WTC11 (cell line): ENCODE data around the gene INS. TPM values are rescaled to one million over a fixed set of nuclear protein-coding genes. Genes with fewer than 3 reads are reported as not detected.

Experiments used
- ATAC-seq: fragments of 200-7000 bp; cut with Tn5 transposase; 2 replicates; pipeline ENCODE4 v1.10.0; 2021; ENCODE audit warnings: mild to moderate bottlenecking, moderate library complexity
- CTCF ChIA-PET: fragments of 300-600 bp; sonication (Branson Sonifier 250); formaldehyde crosslinking; loops from one replicate; lab custom pipeline; 2021; ENCODE audit warnings: antibody characterized with exemption; lab: Charles Lee
- POLR2A ChIA-PET: fragments of 350-600 bp; sonication (Branson Sonifier 250); formaldehyde crosslinking; loops from one replicate; lab custom pipeline; 2021; ENCODE audit warnings: antibody characterized with exemption; lab: Charles Lee
- DNase-seq: peaks from one replicate; pipeline ENCODE4 v3.0.0; 2021; ENCODE audit warnings: low spot score
- H3K27ac Mint-ChIP-seq: 2 replicates; pipeline ENCODE4 v1.8.0; 2021; ENCODE audit warnings: mixed read lengths
- H3K27me3 Mint-ChIP-seq: 2 replicates; pipeline ENCODE4 v1.8.0; 2021; ENCODE audit warnings: low read depth, mild to moderate bottlenecking, moderate library complexity, mixed read lengths
- H3K36me3 Mint-ChIP-seq: 2 replicates; pipeline ENCODE4 v1.8.0; 2021; ENCODE audit warnings: mixed read lengths
- H3K4me1 Mint-ChIP-seq: 2 replicates; pipeline ENCODE4 v1.8.0; 2022; ENCODE audit warnings: mixed read lengths
- H3K4me3 Mint-ChIP-seq: 2 replicates; pipeline ENCODE4 v1.8.0; 2021; ENCODE audit warnings: mild to moderate bottlenecking, moderate library complexity, mixed read lengths
- H3K9me3 Mint-ChIP-seq: 2 replicates; pipeline ENCODE4 v1.8.0; 2021; ENCODE audit warnings: mixed read lengths
- AFF4 ChIP-seq: sonication (generic); formaldehyde crosslinking; IDR thresholded peaks from 2 replicates; pipeline ENCODE4 v1.8.1; 2023; ENCODE audit warnings: mild to moderate bottlenecking, missing genetic modification reagents, borderline replicate concordance
- ATF2 ChIP-seq: sonication (generic); formaldehyde crosslinking; IDR thresholded peaks from 2 replicates; pipeline ENCODE4 v1.8.1; 2022; ENCODE audit warnings: low read depth, missing genetic modification reagents, borderline replicate concordance
- ATF3 ChIP-seq: sonication (generic); formaldehyde crosslinking; conservative IDR thresholded peaks from 2 replicates; pipeline ENCODE4 v1.8.1; 2022; ENCODE audit warnings: mild to moderate bottlenecking, missing genetic modification reagents
- ETV6 ChIP-seq: sonication (generic); formaldehyde crosslinking; IDR thresholded peaks from 2 replicates; pipeline ENCODE4 v1.8.1; 2022; ENCODE audit warnings: mild to moderate bottlenecking, missing genetic modification reagents
- IRF2 ChIP-seq: sonication (generic); formaldehyde crosslinking; IDR thresholded peaks from 2 replicates; pipeline ENCODE4 v1.8.0; 2022; ENCODE audit warnings: low read depth, missing genetic modification reagents, borderline replicate concordance
- JUN ChIP-seq: sonication (generic); formaldehyde crosslinking; IDR thresholded peaks from 2 replicates; pipeline ENCODE4 v1.8.0; 2023; ENCODE audit warnings: mild to moderate bottlenecking, missing genetic modification reagents
- KAT7 ChIP-seq: sonication (generic); formaldehyde crosslinking; IDR thresholded peaks from 2 replicates; pipeline ENCODE4 v1.8.1; 2023; ENCODE audit warnings: missing genetic modification reagents, mild to moderate bottlenecking, borderline replicate concordance
- MAX ChIP-seq: sonication (generic); formaldehyde crosslinking; IDR thresholded peaks from 2 replicates; pipeline ENCODE4 v1.8.0; 2022; ENCODE audit warnings: mild to moderate bottlenecking, missing genetic modification reagents
- MLX ChIP-seq: sonication (generic); formaldehyde crosslinking; IDR thresholded peaks from 2 replicates; pipeline ENCODE4 v1.8.1; 2023; ENCODE audit warnings: mild to moderate bottlenecking, missing genetic modification reagents, moderate library complexity
- MYBL2 ChIP-seq: sonication (generic); formaldehyde crosslinking; IDR thresholded peaks from 2 replicates; pipeline ENCODE4 v1.8.1; 2023; ENCODE audit warnings: mild to moderate bottlenecking, moderate library complexity, missing genetic modification reagents
- NFYB ChIP-seq: sonication (generic); formaldehyde crosslinking; conservative IDR thresholded peaks from 2 replicates; pipeline ENCODE4 v1.8.0; 2022; ENCODE audit warnings: low read depth, missing genetic modification reagents
- OVOL2 ChIP-seq: fragments of 250-450 bp; sonication (Bioruptor Pico); IDR thresholded peaks from 2 replicates; pipeline ENCODE4 v1.9.0; 2021; ENCODE audit warnings: mild to moderate bottlenecking, borderline replicate concordance
- USF2 ChIP-seq: sonication (generic); formaldehyde crosslinking; IDR thresholded peaks from 2 replicates; pipeline ENCODE4 v1.8.1; 2023; ENCODE audit warnings: mild to moderate bottlenecking, missing genetic modification reagents, moderate library complexity
- ZBTB21 ChIP-seq: sonication (generic); formaldehyde crosslinking; IDR thresholded peaks from 2 replicates; pipeline ENCODE4 v1.8.1; 2023; ENCODE audit warnings: mild to moderate bottlenecking, missing genetic modification reagents, borderline replicate concordance
- ZNF396 ChIP-seq: fragments of 250-450 bp; sonication (Bioruptor Pico); IDR thresholded peaks from 2 replicates; pipeline ENCODE4 v1.8.0; 2021; ENCODE audit warnings: mild to moderate bottlenecking, moderate library complexity, borderline replicate concordance
- ZNF416 ChIP-seq: fragments of 250-450 bp; sonication (Bioruptor Pico); IDR thresholded peaks from 2 replicates; pipeline ENCODE4 v1.9.0; 2021; ENCODE audit warnings: mild to moderate bottlenecking, inconsistent platforms
- ZNF425 ChIP-seq: fragments of 250-450 bp; sonication (Bioruptor Pico); conservative IDR thresholded peaks from 2 replicates; pipeline ENCODE4 v1.9.0; 2021; ENCODE audit warnings: mild to moderate bottlenecking
- total RNA-seq: library from RNA; stranded (reverse); gene quantifications from 3 replicates; pipeline ENCODE4 v1.2.3, GENCODE V29; 2021

INS gene
- total RNA-seq, 1 experiment from 2014 or later: not detected

- H3K27ac Mint-ChIP-seq: no peak within 1 kb of the TSS
Observed at GRCh38 chr11:2171591-2172003, 10.6 kb upstream of the INS start, which contains the start of gene TH. TH (minus strand) TSS chr11:2171815; CDS start chr11:2171786, 29 bp downstream.

GRCh38 chr11:2169626-2170570 is 8.9 kb upstream of the INS start:
- Mint-ChIP-seq H3K27me3 (no peaks in the 10 kb centered on the region; the same call in 1 of the 2 replicates), H3K9me3 (no peaks in the 10 kb centered on the region), H3K4me1 (no peaks in the 10 kb centered on the region), H3K36me3 (no peaks in the 10 kb centered on the region)
- DNase-seq (no peak), ATAC-seq (no peak)
- POLR2A ChIA-PET: no interaction called here
- TF ChIP-seq MYBL2 (no peak), JUN (CRISPR knock-in tag) (no peak), OVOL2 (CRISPR knock-in tag) (no peak), NFYB (CRISPR knock-in tag) (no peak), ZBTB21 (CRISPR knock-in tag) (no peak), USF2 (no peak), ATF2 (CRISPR knock-in tag) (no peak), KAT7 (CRISPR knock-in tag) (no peak), ZNF425 (CRISPR knock-in tag) (no peak), ATF3 (CRISPR knock-in tag) (no peak), ZNF396 (no peak)
- TF ChIP-seq, all 79 proteins: peak for 0
- Mint-ChIP-seq H3K27ac (no peak overlapping the region), H3K4me3 (no peak overlapping the region)
- CTCF ChIA-PET: interaction anchor here (0.8 to 2.0 kb wide), 8 partner anchors 13 to 251 kb away, joined by 3 to 6 read pairs (median 3); no protein-coding TSS in a partner anchor

More at GRCh38 chr11:2171591-2172003, 10.6 kb upstream of the INS start, which contains the start of gene TH:
- POLR2A ChIA-PET: no interaction called here
- no peak for ATAC-seq
- Mint-ChIP-seq H3K4me3 (no peak within 1 kb of the TSS), H3K4me1 (no peaks in the 10 kb centered on the region), H3K27me3 (peaks cover 2% of the 10 kb centered on the region; the same call in 1 of the 2 replicates), H3K9me3 (no peaks in the 10 kb centered on the region), H3K36me3 (no peaks in the 10 kb centered on the region)
- DNase-seq: no peak
- CTCF ChIA-PET: interaction anchor here (0.7 kb wide), 1 partner anchor 15 kb away, joined by 3 read pairs; no protein-coding TSS in a partner anchor
- TF ChIP-seq MLX: no peak
- no peak for TF ChIP-seq IRF2 (CRISPR knock-in tag)
- no peak for TF ChIP-seq ZNF416 (CRISPR knock-in tag)

GRCh38 chr11:2169005-2169378 is 8.0 kb upstream of the INS start:
- no peaks in the 10 kb centered on the region for H3K4me1 Mint-ChIP-seq
- no peaks in the 10 kb centered on the region for H3K9me3 Mint-ChIP-seq
- TF ChIP-seq MAX (CRISPR knock-in tag): no peak
- no peak for TF ChIP-seq AFF4 (CRISPR knock-in tag)
- TF ChIP-seq ETV6 (CRISPR knock-in tag): no peak
- TF ChIP-seq JUN (CRISPR knock-in tag): no peak
- no peak for TF ChIP-seq ZBTB21 (CRISPR knock-in tag)
- no peaks in the 10 kb centered on the region for H3K36me3 Mint-ChIP-seq
- ChIA-PET CTCF (interaction anchor here (0.8 to 2.0 kb wide), 3 partner anchors 17 to 252 kb away, joined by 3 to 6 read pairs (median 4); no protein-coding TSS in a partner anchor), POLR2A (no interaction called here)
- no peak overlapping the region for H3K27ac Mint-ChIP-seq
- H3K4me3 Mint-ChIP-seq: no peak overlapping the region
- no peaks in the 10 kb centered on the region; the same call in 1 of the 2 replicates for H3K27me3 Mint-ChIP-seq
- no peak for ATAC-seq
- no peak for DNase-seq
